H9 (cell line): ENCODE results near the gene EIF2S3. TPM values are rescaled to one million over a fixed set of nuclear protein-coding genes. Genes with fewer than 3 reads are reported as not detected.

Experiments
- DNase-seq: peaks from one replicate; pipeline ENCODE4 v3.0.0-alpha.2; 2017
- H2AFZ ChIP-seq: one replicate; pipeline ENCODE4 v1.6.1; 2013; ENCODE audit warnings: mild to moderate bottlenecking, low read length, control low read depth, moderate library complexity
- H2AK5ac ChIP-seq: 2 replicates; pipeline ENCODE4 v1.6.1; 2013; ENCODE audit warnings: low read length, control low read depth, mixed read lengths; ENCODE audit not compliant: insufficient read length
- H2BK120ac ChIP-seq: one replicate; pipeline ENCODE4 v1.6.1; 2013; ENCODE audit warnings: low read depth, mild to moderate bottlenecking, low read length, control low read depth, inconsistent platforms; ENCODE audit not compliant: poor library complexity, severe bottlenecking
- H2BK12ac ChIP-seq: 2 replicates; pipeline ENCODE4 v1.6.1; 2013; ENCODE audit warnings: low read length, control low read depth, mixed read lengths, low read depth; ENCODE audit not compliant: insufficient read length
- H2BK15ac ChIP-seq: 2 replicates; pipeline ENCODE4 v1.6.1; 2013; ENCODE audit warnings: low read depth, low read length, control low read depth
- H2BK20ac ChIP-seq: one replicate; pipeline ENCODE4 v1.6.1; 2013; ENCODE audit warnings: low read depth, mild to moderate bottlenecking, low read length, control low read depth, inconsistent platforms; ENCODE audit not compliant: poor library complexity, severe bottlenecking
- H2BK5ac ChIP-seq: 2 replicates; pipeline ENCODE4 v1.6.1; 2013; ENCODE audit warnings: low read length, control low read depth, mixed read lengths; ENCODE audit not compliant: insufficient read length
- H3K14ac ChIP-seq: 2 replicates; pipeline ENCODE4 v1.6.1; 2013; ENCODE audit warnings: low read length, control low read depth; ENCODE audit not compliant: insufficient read depth
- H3K18ac ChIP-seq: 2 replicates; pipeline ENCODE4 v1.6.1; 2013; ENCODE audit warnings: low read depth, mild to moderate bottlenecking, mixed read lengths, low read length, control low read depth; ENCODE audit not compliant: insufficient read length
- H3K23ac ChIP-seq: 2 replicates; pipeline ENCODE4 v1.6.1; 2013; ENCODE audit warnings: low read length, control low read depth, mixed read lengths, low read depth; ENCODE audit not compliant: insufficient read length
- H3K23me2 ChIP-seq: 2 replicates; pipeline ENCODE4 v1.6.1; 2013; ENCODE audit warnings: low read depth, mild to moderate bottlenecking, mixed read lengths, low read length, control low read depth; ENCODE audit not compliant: insufficient read length, poor library complexity, severe bottlenecking
- H3K27ac ChIP-seq: 2 replicates; pipeline ENCODE4 v1.5.1; 2013; ENCODE audit warnings: low read length, control low read depth, mixed read lengths, low read depth; ENCODE audit not compliant: insufficient read length
- H3K27me3 ChIP-seq: 2 replicates; pipeline ENCODE4 v1.6.1; 2013; ENCODE audit warnings: low read length, control low read depth, inconsistent platforms; ENCODE audit not compliant: insufficient read depth
- H3K4ac ChIP-seq: 2 replicates; pipeline ENCODE4 v1.6.1; 2013; ENCODE audit warnings: low read depth, mild to moderate bottlenecking, control low read depth, inconsistent platforms, low read length, moderate library complexity
- H3K4me1 ChIP-seq: 2 replicates; pipeline ENCODE4 v1.6.1; 2013; ENCODE audit warnings: low read length, control low read depth, inconsistent platforms; ENCODE audit not compliant: insufficient read depth
- H3K4me2 ChIP-seq: 2 replicates; pipeline ENCODE4 v1.6.1; 2013; ENCODE audit warnings: low read length, control low read depth, mixed read lengths; ENCODE audit not compliant: insufficient read length, insufficient read depth
- H3K56ac ChIP-seq: 2 replicates; pipeline ENCODE4 v1.6.1; 2013; ENCODE audit warnings: low read depth, mild to moderate bottlenecking, mixed read lengths, low read length, control low read depth; ENCODE audit not compliant: insufficient read length
- H3K79me1 ChIP-seq: 2 replicates; pipeline ENCODE4 v1.6.1; 2013; ENCODE audit warnings: low read depth, mild to moderate bottlenecking, moderate library complexity, low read length, control low read depth, inconsistent platforms; ENCODE audit not compliant: insufficient read depth, poor library complexity, severe bottlenecking
- H3K79me2 ChIP-seq: 2 replicates; pipeline ENCODE4 v1.6.1; 2013; ENCODE audit warnings: low read length, control low read depth, inconsistent platforms; ENCODE audit not compliant: insufficient read depth
- H3K9ac ChIP-seq: 2 replicates; pipeline ENCODE4 v1.6.1; 2013; ENCODE audit warnings: low read length, control low read depth, mixed read lengths; ENCODE audit not compliant: insufficient read length; ENCODE audit errors: extremely low read depth
- H3K9me3 ChIP-seq: one replicate; pipeline ENCODE4 v1.6.1; 2013; ENCODE audit warnings: low read depth, low read length, inconsistent platforms; ENCODE audit not compliant: control insufficient read depth
- H3T11ph ChIP-seq: one replicate; pipeline ENCODE4 v1.6.1; 2013; ENCODE audit warnings: mild to moderate bottlenecking, low read length, control low read depth, inconsistent platforms
- H4K20me1 ChIP-seq: one replicate; pipeline ENCODE4 v1.6.1; 2013; ENCODE audit not compliant: control insufficient read depth, insufficient read length, insufficient read depth
- H4K5ac ChIP-seq: 2 replicates; pipeline ENCODE4 v1.6.1; 2013; ENCODE audit warnings: low read depth, mild to moderate bottlenecking, mixed read lengths, low read length, control low read depth; ENCODE audit not compliant: insufficient read length
- H4K8ac ChIP-seq: replicated peaks from 2 replicates; pipeline ENCODE4 v1.6.1; 2013; ENCODE audit warnings: low read length, control low read depth, mixed read lengths, low read depth; ENCODE audit not compliant: insufficient read length
- H4K91ac ChIP-seq: 2 replicates; pipeline ENCODE4 v1.6.1; 2013; ENCODE audit warnings: low read depth, mild to moderate bottlenecking, moderate library complexity, mixed read lengths, low read length, control low read depth; ENCODE audit not compliant: insufficient read length
- H3K27ac Mint-ChIP-seq, 3 experiments: 2 replicates in 2 of 3; 3 replicates in 1 of 3; pipeline ENCODE4 v1.8.0; 2020 to 2021; ENCODE audit warnings: mixed read lengths in 3 of 3, mild to moderate bottlenecking in 1 of 3, moderate library complexity in 1 of 3
- H3K27me3 Mint-ChIP-seq: 2 replicates; pipeline ENCODE4 v1.8.0; 2021; ENCODE audit warnings: low read depth, mild to moderate bottlenecking, moderate library complexity, mixed read lengths
- H3K36me3 Mint-ChIP-seq, 3 experiments: 2 replicates in 2 of 3; 3 replicates in 1 of 3; pipeline ENCODE4 v1.8.0; 2020 to 2021; ENCODE audit warnings: low read depth in 3 of 3, mixed read lengths in 3 of 3; ENCODE audit not compliant: insufficient read depth in 1 of 3
- H3K4me1 Mint-ChIP-seq, 2 experiments: 2 replicates each; pipeline ENCODE4 v1.8.0; 2020; ENCODE audit warnings: mixed read lengths in 2 of 2
- H3K4me3 Mint-ChIP-seq, 2 experiments: 2 replicates in 1 of 2; 3 replicates in 1 of 2; pipeline ENCODE4 v1.8.0; 2020 to 2021; ENCODE audit warnings: mild to moderate bottlenecking in 2 of 2, mixed read lengths in 2 of 2, moderate library complexity in 1 of 2
- H3K9me3 Mint-ChIP-seq, 2 experiments: 2 replicates in 1 of 2; 3 replicates in 1 of 2; pipeline ENCODE4 v1.8.0; 2020; ENCODE audit warnings: mild to moderate bottlenecking in 2 of 2, mixed read lengths in 2 of 2, moderate library complexity in 1 of 2
- CTCF ChIP-seq: fragments of 200-600 bp; sonication (generic); conservative IDR thresholded peaks from 3 replicates; pipeline ENCODE4 v1.8.0; 2021; ENCODE audit warnings: antibody characterized with exemption, mild to moderate bottlenecking
- WGBS: extraction: QIAGEN DNeasy Blood & Tissue Kit; methylation state at CpG from one replicate; pipeline ENCODE4 v1.1.7; 2013; ENCODE audit warnings: missing lambda C conversion rate, low lambda C conversion rate, mixed read lengths; ENCODE audit not compliant: insufficient read length; ENCODE audit errors: extremely low coverage; 5-methylcytosine and 5-hydroxymethylcytosine counted together
- total RNA-seq: library from RNA; stranded (reverse); gene quantifications from 2 replicates; pipeline ENCODE4 v1.2.1, GENCODE V29; 2021

Gene EIF2S3
- total RNA-seq, 1 experiment from 2014 or later: 598 TPM

GRCh38 chrX:24100713-24101112, 46.0 kb downstream of the EIF2S3 start:
- Histone ChIP-seq H3K4me2 (no peak overlapping the region), H3K79me1 (no peaks in the 10 kb centered on the region)
- WGBS: no CpG with 5 or more reads among the region's 2 CpGs

More at GRCh38 chrX:24100713-24101112, 46.0 kb downstream of the EIF2S3 start:
- no peak for DNase-seq
- no peaks in the 10 kb centered on the region for H3K9me3 ChIP-seq
- no peaks in the 10 kb centered on the region for H3K27me3 ChIP-seq
- H2BK20ac ChIP-seq: no peak overlapping the region
- no peak overlapping the region for H3K14ac ChIP-seq
- H3K79me2 ChIP-seq: no peaks in the 10 kb centered on the region
- H4K5ac ChIP-seq: no peak overlapping the region
- no peaks in the 10 kb centered on the region for H4K20me1 ChIP-seq
- H2BK15ac ChIP-seq: no peak overlapping the region
- Mint-ChIP-seq H3K4me1 (peaks cover 3 to 12% of the 10 kb centered on the region in 2 experiments), H3K36me3 (no peaks in the 10 kb centered on the region), H3K9me3 (no peaks in the 10 kb centered on the region), H3K27ac (peak overlapping the region in 1 of 3 experiments; percentile 82; a peak in 1 of 7 replicates), H3K4me3 (no peak overlapping the region), H3K27me3 (no peaks in the 10 kb centered on the region)
- no peak overlapping the region for H3T11ph ChIP-seq
- no peak overlapping the region for H2BK5ac ChIP-seq
- no peak overlapping the region for H3K23ac ChIP-seq
- H3K4me1 ChIP-seq: no peaks in the 10 kb centered on the region
- no peak overlapping the region for H4K91ac ChIP-seq
- no peak overlapping the region for H4K8ac ChIP-seq
- H2BK120ac ChIP-seq: no peak overlapping the region
- no peaks in the 10 kb centered on the region for H3K23me2 ChIP-seq
- no peak overlapping the region for H3K4ac ChIP-seq
- H3K56ac ChIP-seq: no peak overlapping the region
- no peak for TF ChIP-seq CTCF
- no peak overlapping the region for H2BK12ac ChIP-seq
- no peak overlapping the region for H3K27ac ChIP-seq
- no peak overlapping the region for H2AFZ ChIP-seq
- H3K18ac ChIP-seq: no peak overlapping the region
- H3K9ac ChIP-seq: no peak overlapping the region
- H2AK5ac ChIP-seq: no peak overlapping the region
